Fibroblast of lung (primary cell): Measurements from ENCODE around the gene GAR1. TPM values are rescaled to one million over a fixed set of nuclear protein-coding genes. Genes with fewer than 3 reads are reported as not detected.

Experiments
- DNase-seq, 2 donors: peaks; one replicate each; pipeline versions ENCODE4 v3.0.0 to v3.0.0-alpha.2; 2010; ENCODE audit warnings: low read depth in 2 of 2
- H2AFZ ChIP-seq: 2 replicates; pipeline ENCODE4 v1.5.1; 2012; ENCODE audit warnings: low read length, control low read depth, inconsistent platforms
- H3K27ac ChIP-seq: 2 replicates; pipeline ENCODE4 v1.5.1; 2011; ENCODE audit warnings: low read length, control low read depth; ENCODE audit not compliant: insufficient read depth
- H3K27me3 ChIP-seq: 2 replicates; pipeline ENCODE4 v1.5.1; 2011; ENCODE audit warnings: mild to moderate bottlenecking, low read length; ENCODE audit not compliant: control insufficient read depth, insufficient read depth
- H3K36me3 ChIP-seq: 2 replicates; pipeline ENCODE4 v1.5.1; 2011; ENCODE audit warnings: low read length; ENCODE audit not compliant: control insufficient read depth, insufficient read depth
- H3K4me1 ChIP-seq: 2 replicates; pipeline ENCODE4 v1.5.1; 2011; ENCODE audit warnings: low read length; ENCODE audit not compliant: control insufficient read depth, insufficient read depth; ENCODE audit errors: extremely low read depth
- H3K4me2 ChIP-seq: 2 replicates; pipeline ENCODE4 v1.5.1; 2011; ENCODE audit warnings: low read length, control low read depth; ENCODE audit not compliant: insufficient read depth; ENCODE audit errors: extremely low read depth
- H3K4me3 ChIP-seq, 4 experiments: fragments of 200-600 bp in 1 of 4; sonication (generic) in 1 of 4; replicated peaks in 1 of 4; 2 replicates each; pipeline ENCODE4 v1.5.1; 2011 to 2016; ENCODE audit warnings: low read length in 4 of 4, low read depth in 3 of 4, mild to moderate bottlenecking in 3 of 4, control low read depth in 2 of 4, inconsistent platforms in 1 of 4, mixed read lengths in 1 of 4; ENCODE audit not compliant: insufficient read depth in 1 of 4; ENCODE audit errors: control extremely low read depth in 1 of 4
- H3K79me2 ChIP-seq: 2 replicates; pipeline ENCODE4 v1.5.1; 2012; ENCODE audit warnings: mild to moderate bottlenecking, low read length, inconsistent platforms; ENCODE audit not compliant: control insufficient read depth, insufficient read depth
- H3K9ac ChIP-seq: 2 replicates; pipeline ENCODE4 v1.5.1; 2011; ENCODE audit warnings: mild to moderate bottlenecking, low read length, control low read depth; ENCODE audit not compliant: insufficient read depth
- H3K9me3 ChIP-seq: 2 replicates; pipeline ENCODE4 v1.5.1; 2012; ENCODE audit warnings: low read depth, low read length; ENCODE audit not compliant: control insufficient read depth, insufficient read depth
- H4K20me1 ChIP-seq: 2 replicates; pipeline ENCODE4 v1.5.1; 2011; ENCODE audit warnings: low read length; ENCODE audit not compliant: control insufficient read depth, insufficient read depth; ENCODE audit errors: extremely low read depth
- CTCF ChIP-seq, 2 donors: IDR thresholded peaks in 1 of 2; conservative IDR thresholded peaks in 1 of 2; 1 replicate in 1 of 2; 2 replicates in 1 of 2; pipeline ENCODE4 v1.5.1; 2011 to 2012; ENCODE audit warnings: low read length in 2 of 2, control low read depth in 1 of 2, inconsistent platforms in 1 of 2, low read depth in 1 of 2, mild to moderate bottlenecking in 1 of 2
- EZH2 ChIP-seq: IDR thresholded peaks from 2 replicates; pipeline ENCODE4 v1.5.1; 2012; ENCODE audit warnings: low read length, control low read depth, mild to moderate bottlenecking; ENCODE audit errors: missing control alignments
- polyA plus RNA-seq, 2 donors: library from polyadenylated mRNA; depleted of rRNA in 1 of 2; stranded (reverse) in 1 of 2; unstranded in 1 of 2; fragments of >200 nt; gene quantifications; 2 replicates each; pipeline ENCODE4 v1.2.1, GENCODE V29; 2011 to 2012; ENCODE audit warnings: missing spikeins in 1 of 2
- total RNA-seq: library from RNA; depleted of rRNA; stranded (reverse); fragments of >200 nt; gene quantifications from 2 replicates; pipeline ENCODE4 v1.2.1, GENCODE V29; 2014

Gene GAR1
- total and polyA plus RNA-seq, 2 donors (not counting 1 experiment from before 2014, with no cell fraction given): 2.5 to 20.3 TPM

- Histone ChIP-seq H3K27ac (no peak overlapping the region), H3K79me2 (no peaks in the 10 kb centered on the region), H2AFZ (no peak overlapping the region), H3K9ac (no peak overlapping the region), H3K4me2 (no peak overlapping the region), H3K27me3 (no peaks in the 10 kb centered on the region), H3K4me1 (no peaks in the 10 kb centered on the region), H4K20me1 (no peaks in the 10 kb centered on the region), H3K4me3 (no peak overlapping the region), H3K9me3 (no peaks in the 10 kb centered on the region), H3K36me3 (no peaks in the 10 kb centered on the region)
- DNase-seq: no peak
- TF ChIP-seq EZH2 (no peak), CTCF (conservative IDR thresholded peaks at IDR 0.05 in 1 of 2, IDR thresholded peaks at IDR 0.05 in 1 of 2; ENCODE audit: low read depth in 1 of 2, low read length in 2 of 2) (no peak)
These were observed 46.5 kb downstream of the GAR1 start for GRCh38 chr4:109861916-109862511.

DNA sequence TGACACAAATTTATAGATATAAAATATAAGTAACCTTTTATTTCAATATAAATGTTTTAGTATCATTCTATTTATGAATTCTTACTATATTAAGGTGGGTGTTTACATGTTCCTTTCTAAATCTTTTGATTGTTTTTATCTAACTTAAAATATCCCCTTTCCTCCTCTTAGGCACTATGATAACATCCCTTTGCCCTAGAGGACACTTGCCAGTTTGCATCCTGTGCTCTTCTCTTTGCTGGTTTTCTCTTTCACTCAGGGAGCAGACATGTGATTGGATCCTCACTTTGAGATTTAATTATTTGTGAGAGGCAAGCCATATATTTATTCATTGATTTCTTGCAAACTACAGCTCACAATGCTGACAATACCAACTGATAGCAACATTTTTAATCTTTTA is 48.6 kb downstream of the GAR1 start:
- Histone ChIP-seq H2AFZ (no peak overlapping the region), H3K27ac (no peak overlapping the region), H3K27me3 (no peaks in the 10 kb centered on the region), H3K4me2 (no peak overlapping the region), H3K4me1 (no peaks in the 10 kb centered on the region), H4K20me1 (no peaks in the 10 kb centered on the region), H3K36me3 (no peaks in the 10 kb centered on the region), H3K9ac (no peak overlapping the region), H3K79me2 (no peaks in the 10 kb centered on the region), H3K9me3 (no peaks in the 10 kb centered on the region), H3K4me3 (no peak overlapping the region)
- no peak for DNase-seq
- no peak for TF ChIP-seq EZH2
- no peak for TF ChIP-seq CTCF (conservative IDR thresholded peaks at IDR 0.05 in 1 of 2, IDR thresholded peaks at IDR 0.05 in 1 of 2; ENCODE audit: low read depth in 1 of 2, low read length in 2 of 2)

DNA sequence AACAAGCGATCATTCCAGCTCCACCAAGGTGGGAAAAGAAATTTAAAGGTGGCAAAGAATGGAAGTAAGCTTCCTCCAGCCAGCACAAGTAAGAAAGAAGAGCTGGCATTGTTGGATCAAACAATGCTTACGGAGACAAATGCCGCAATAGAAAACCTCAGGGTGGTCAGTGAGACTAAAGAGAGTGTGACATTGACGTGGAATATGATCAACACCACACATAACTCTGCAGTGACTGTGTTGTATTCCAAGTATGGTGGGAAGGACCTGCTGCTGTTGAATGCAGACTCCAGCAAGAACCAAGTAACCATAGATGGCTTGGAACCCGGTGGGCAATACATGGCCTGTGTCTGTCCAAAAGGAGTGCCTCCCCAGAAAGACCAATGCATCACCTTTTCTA is 54.5 kb downstream of the GAR1 start:
- Histone ChIP-seq H2AFZ (no peak overlapping the region), H3K27ac (no peak overlapping the region), H3K79me2 (no peaks in the 10 kb centered on the region), H3K36me3 (no peaks in the 10 kb centered on the region), H3K4me2 (no peak overlapping the region), H3K9ac (no peak overlapping the region), H3K4me1 (no peaks in the 10 kb centered on the region), H4K20me1 (no peaks in the 10 kb centered on the region), H3K9me3 (no peaks in the 10 kb centered on the region), H3K27me3 (no peaks in the 10 kb centered on the region), H3K4me3 (no peak overlapping the region)
- no peak for DNase-seq
- TF ChIP-seq EZH2: no peak
- no peak for TF ChIP-seq CTCF (conservative IDR thresholded peaks at IDR 0.05 in 1 of 2, IDR thresholded peaks at IDR 0.05 in 1 of 2; ENCODE audit: low read depth in 1 of 2, low read length in 2 of 2)
